CMK (cell line): Measurements from ENCODE around the gene BASP1.
"Not testable (repeated sequence)": the region's sequence is repeated elsewhere in the genome, so short reads cannot be mapped to it uniquely, and the experiment has no call there.

Experiments
- DNase-seq: peaks from one replicate; pipeline ENCODE4 v3.0.0-alpha.2; 2010; ENCODE audit warnings: low read depth

Gene BASP1

GRCh38 chr5:17191574-17191973 is 25.9 kb upstream of the BASP1 start:
- DNase-seq: not testable (repeated sequence)

- no peak for DNase-seq
Observed at GRCh38 chr5:17192191-17192590, 25.2 kb upstream of the BASP1 start.

- DNase-seq: no peak
Observed at GRCh38 chr5:17196024-17196423, 21.4 kb upstream of the BASP1 start.

- DNase-seq: no peak
Observed at GRCh38 chr5:17196697-17197096, 20.7 kb upstream of the BASP1 start.

- DNase-seq: no peak
Observed at GRCh38 chr5:17203329-17204132, 13.9 kb upstream of the BASP1 start.

- no peak for DNase-seq
Observed at GRCh38 chr5:17204133-17204489, 13.3 kb upstream of the BASP1 start.

GRCh38 chr5:17206021-17206420 is 11.4 kb upstream of the BASP1 start:
- DNase-seq: no peak

GRCh38 chr5:17212191-17212590 is 5.2 kb upstream of the BASP1 start:
- DNase-seq: no peak

GRCh38 chr5:17212996-17213395 is 4.4 kb upstream of the BASP1 start:
- no peak for DNase-seq

- no peak for DNase-seq
Observed at GRCh38 chr5:17213938-17214337, 3.5 kb upstream of the BASP1 start.

- no peak for DNase-seq
Observed at GRCh38 chr5:17214893-17215292, 2.5 kb upstream of the BASP1 start.

- no peak for DNase-seq
Observed at GRCh38 chr5:17215361-17215760, 2.1 kb upstream of the BASP1 start.

- DNase-seq: no peak
Observed at GRCh38 chr5:17216176-17216973, 1.1 kb upstream of the BASP1 start.

GRCh38 chr5:17216974-17217492 is 398 bp upstream of the BASP1 start:
- no peak for DNase-seq

GRCh38 chr5:17218353-17219005 is 1.0 kb downstream of the BASP1 start:
- no peak for DNase-seq

GRCh38 chr5:17219006-17219422 is 1.6 kb downstream of the BASP1 start:
- no peak for DNase-seq

- no peak for DNase-seq
Observed at GRCh38 chr5:17219469-17219868, 2.0 kb downstream of the BASP1 start.

GRCh38 chr5:17219992-17220391 is 2.6 kb downstream of the BASP1 start:
- no peak for DNase-seq

GRCh38 chr5:17220469-17220868 is 3.0 kb downstream of the BASP1 start:
- no peak for DNase-seq

- no peak for DNase-seq
Observed at GRCh38 chr5:17221843-17222636, 4.6 kb downstream of the BASP1 start.

GRCh38 chr5:17222664-17223063 is 5.2 kb downstream of the BASP1 start:
- no peak for DNase-seq
